NCI-H774 (cell line): ENCODE results near the gene SPIRE1.

Source experiments
- DNase-seq: peaks from one replicate; lab custom pipeline; 2025; lab: John Stamatoyannopoulos, UW

The SPIRE1 gene

DNA sequence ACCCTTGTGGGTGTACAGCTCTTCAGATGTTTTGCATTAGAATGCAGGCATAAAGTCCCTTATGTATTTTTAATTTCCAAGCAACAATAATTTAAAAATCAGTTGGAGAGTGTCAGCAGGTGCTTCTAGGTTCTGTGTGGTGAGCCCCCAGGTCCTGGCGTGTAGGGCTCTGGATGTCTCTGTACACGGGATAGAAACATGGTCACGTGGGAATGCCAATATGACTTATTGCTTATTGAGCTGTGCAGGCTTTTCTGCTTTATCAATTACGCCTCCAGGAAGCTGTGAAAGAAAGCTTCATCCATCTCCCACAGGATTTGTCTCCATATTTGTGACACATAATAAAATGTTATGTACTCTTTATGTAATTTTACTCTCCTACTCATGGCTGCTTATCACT lies 212.4 kb downstream of the SPIRE1 start:
- DNase-seq, result no peak

DNA sequence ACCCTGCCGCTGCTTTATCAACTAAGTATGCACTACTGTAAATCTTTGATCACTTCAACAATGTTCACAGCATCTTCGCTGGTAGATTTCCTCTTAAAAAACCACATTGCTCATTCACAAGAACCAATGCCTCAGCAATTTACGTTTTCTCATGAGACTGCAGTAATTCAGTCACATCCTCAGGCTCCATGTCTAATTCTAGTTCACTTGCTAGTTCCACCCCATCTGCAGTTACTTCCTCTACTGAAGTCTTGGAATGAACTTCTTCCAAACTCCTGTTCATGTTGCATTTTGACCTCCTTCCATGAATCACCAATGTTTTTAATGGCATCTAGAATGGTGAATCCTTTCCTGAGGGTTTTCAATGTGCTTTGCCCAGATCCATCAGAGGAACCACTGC lies 214.4 kb downstream of the SPIRE1 start:
- no peak for DNase-seq

DNA sequence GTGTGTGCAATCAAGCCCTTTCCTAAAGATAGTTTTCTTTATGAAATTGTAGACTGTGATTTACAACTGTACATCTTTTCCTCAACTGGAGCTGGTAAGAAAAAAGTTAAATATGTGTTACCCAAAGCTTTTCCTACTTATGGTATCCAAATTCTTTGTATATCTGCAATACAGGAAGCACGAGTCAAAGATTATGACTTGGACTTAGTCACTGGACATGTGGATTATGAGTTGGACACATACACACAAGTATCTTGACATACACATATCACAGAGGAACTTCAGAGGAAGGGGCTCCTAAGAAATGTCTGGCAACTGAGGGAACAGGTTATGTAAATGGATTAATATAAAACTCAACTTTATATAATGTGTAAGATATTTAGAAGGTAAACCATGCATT lies 215.0 kb downstream of the SPIRE1 start:
- DNase-seq, result no peak

DNA sequence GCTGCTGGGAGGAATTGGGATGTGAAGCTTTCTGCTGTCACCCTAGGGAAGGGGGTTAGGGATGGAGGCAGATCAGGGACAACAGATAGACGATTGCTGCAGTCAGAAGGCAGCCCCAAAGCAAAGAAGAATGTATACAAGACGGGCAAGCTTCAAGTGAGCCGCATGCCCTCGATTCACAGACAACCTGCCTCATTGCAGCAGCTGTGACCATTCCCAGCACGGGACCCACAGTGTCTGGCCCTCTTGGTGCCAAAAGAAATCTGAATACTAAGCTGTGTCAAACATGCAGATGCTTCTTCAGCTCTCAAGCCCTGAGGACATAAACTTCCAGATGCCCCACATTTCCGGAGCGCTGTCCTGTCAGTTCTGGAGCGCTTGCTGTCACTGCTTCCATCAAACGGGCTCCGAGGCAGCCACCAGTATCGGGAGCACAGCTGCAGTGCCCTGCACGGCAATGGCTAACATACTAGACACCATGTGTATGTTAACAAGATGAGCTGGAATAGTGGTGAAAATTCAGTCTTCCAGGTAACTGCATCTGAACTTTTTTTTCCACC lies 216.4 kb downstream of the SPIRE1 start:
- no peak for DNase-seq

DNA sequence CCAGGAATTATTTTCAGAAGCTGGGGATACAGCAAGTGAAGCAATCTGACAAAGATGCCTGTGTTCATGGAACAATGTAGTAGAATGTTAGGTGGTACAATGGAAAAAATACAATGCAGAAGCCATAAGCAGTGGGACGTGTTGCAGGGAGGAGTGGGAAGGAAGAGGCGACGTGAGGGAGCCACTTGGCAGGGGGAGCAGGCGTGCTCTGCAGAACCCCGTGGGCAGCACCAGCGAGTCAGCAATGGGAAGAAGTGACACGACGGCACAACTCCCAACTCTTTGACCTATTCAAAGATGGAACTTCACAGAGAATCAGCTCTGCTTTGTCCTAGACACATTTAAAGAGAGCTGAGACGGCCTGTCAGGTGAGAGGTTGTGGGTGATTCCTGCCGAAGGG lies 219.7 kb downstream of the SPIRE1 start:
- no peak for DNase-seq

DNA sequence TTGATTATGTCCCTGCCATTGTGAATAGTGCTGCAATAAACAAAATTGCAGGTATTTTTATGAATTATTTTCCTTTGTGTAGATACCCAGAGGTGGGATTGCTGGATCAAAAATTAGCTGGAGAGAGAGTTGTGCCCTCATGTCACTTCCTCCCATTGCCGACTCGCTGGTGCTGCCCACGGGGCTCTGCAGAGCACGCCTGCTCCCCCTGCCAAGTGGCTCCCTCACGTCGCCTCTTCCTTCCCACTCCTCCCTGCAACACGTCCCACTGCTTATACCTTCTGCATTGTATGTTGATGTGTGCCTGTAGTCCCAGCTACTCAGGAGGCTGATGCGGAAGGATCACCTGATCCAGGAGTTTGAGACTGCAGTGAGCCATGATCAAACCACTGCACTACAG lies 222.0 kb downstream of the SPIRE1 start:
- no peak for DNase-seq

DNA sequence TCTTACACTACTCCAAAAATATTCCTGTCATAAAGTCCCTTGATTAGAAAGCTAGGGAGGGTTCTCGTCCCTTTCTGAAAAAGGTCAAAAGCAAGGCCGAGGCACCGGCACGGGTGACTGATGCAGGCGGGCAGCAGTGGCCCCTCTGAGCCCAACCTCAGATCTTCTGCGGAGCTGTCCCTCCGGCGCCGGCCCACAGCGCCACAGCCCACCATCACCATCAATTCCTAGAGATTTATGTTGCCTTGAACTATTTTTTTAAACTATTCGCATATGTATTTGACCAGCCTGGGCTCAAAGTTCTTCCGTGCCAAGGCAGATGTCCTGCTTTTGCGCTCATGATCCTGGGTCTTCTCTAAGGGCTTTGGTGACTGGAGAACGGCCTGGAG lies 223.4 kb downstream of the SPIRE1 start:
- DNase-seq, result no peak

DNA sequence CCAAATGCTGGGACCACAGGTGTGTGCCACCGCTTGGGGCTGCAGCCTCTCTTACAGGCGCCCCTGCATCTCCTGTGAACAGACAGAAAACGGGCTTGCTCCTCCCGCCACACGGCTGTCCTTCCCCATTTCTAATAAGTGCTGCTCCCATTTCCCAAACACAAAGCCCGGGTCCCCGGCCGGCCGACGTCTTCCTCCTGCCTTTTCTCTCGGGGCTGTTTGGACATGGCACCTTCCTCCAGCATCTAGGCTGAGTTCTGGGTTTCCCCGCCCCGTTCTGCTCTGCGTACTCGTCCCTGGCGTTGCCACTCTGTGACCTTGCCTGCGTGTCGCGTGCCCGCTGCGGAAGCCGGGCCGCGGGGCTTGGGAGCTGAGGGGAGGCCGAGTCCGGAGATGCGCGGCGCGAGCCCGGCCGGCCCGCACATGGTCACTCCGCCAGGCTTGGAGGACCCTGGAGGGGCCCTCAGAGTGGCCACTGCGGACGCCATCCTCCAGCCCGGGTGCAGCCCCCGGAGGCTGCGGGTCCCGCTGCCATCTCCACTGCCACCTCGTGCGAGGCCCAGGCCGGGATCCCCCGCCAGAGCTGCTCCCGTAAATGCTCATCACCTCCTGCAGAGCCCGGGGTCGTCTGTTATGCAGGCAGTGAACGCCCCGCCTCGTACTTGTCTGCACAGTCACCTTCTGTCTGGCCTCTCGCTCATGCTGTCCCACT lies 223.9 kb downstream of the SPIRE1 start:
- no peak for DNase-seq

DNA sequence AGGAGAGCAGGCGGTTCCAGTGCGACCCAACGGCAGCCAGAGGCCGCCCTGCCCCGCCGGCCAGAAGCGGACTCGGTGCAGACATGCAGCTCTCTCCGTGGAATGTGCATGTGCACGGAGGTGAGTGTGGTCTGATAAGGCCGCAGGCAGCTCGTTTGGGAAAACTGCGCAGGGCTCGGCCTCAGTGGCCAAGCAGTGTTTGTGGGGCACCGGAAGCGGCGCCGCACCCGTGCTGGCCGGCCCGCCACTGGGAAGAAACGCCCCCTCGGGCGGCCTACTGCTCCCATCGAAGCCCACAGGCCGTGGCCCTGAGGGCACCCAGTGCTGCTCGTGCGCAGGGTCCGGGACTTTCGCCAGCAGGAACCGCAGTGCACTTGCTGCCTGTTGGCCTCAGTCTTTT lies 225.0 kb downstream of the SPIRE1 start:
- no peak for DNase-seq

DNA sequence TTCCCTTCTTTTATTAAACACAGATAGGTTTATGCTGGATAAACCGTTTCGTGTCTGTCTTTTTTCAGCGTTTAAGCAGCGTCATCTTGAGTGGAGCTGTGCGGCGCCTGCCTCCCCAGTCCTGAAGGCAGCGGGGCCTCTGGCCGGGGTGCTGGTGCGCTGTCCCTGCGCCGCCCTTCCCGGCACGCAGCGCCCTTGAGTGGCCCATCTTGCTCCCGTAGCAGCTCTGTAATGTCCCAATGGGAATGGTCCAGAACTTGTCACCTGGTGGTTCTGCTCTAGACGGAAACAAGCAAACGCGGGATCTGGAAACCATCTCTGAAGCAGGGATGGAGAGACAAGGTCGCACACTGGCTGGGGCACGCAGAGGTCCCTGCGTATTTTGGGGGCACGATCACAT lies 225.7 kb downstream of the SPIRE1 start:
- DNase-seq, result no peak

DNA sequence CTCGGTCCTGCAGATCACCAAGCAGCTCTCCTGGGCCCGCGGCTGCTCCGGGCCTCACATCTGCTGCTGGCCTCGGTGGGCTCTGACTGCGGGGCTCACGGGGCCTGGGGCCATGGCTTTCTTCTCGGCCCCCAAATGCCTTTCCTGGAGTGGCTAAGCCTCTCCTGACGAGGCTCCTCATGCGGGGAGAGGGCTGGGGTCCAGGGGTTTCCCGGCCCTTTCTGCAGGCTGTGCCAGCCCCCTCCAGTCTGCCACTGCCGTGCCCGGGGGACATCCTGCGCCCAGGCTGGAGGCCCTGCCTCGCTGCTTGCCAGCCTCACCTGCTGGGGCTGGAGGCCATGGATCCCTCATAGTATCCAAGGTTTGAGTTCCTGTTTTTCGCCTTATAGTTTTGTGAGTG lies 226.3 kb downstream of the SPIRE1 start:
- no peak for DNase-seq

DNA sequence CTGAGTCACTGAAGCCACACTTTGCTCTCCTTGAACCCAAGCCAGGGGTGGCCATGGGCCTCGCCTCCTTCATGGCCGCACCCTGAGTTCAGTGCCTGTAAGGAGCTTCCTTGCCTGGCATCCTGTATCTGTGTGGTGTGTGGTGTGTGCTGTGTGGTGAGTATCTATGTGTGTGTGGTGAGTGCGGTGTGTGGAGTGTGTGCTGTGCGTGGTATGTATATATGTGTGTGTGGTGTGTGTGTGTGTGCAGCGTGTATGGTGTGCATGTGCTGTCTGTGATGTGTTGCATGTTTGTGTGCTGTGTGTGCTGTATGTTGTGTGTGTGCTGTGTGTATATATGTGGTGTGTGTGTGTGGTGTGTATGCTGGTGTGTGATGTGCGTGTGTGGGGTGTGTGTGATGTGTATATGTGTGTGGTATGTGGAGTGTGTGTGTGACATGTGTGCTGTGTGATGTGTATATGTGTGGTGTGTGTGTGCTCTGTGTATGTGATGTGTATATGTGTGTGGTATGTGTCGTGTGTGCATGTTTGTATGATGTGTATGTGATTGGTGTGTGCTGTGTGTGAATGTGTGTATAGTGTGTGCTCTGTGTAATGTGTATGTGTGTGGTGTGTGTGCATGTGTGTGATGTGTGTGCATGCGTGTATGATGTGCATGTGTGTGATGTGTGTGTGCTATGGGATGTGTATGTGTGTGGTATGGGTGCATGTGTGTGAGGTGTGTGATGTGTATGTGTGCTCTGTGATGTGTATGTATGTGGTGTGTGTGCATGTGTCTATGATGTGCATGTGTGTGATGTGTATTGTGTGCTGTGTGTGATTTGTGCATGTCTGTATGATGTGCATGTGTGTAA lies 227.5 kb downstream of the SPIRE1 start:
- no peak for DNase-seq

DNA sequence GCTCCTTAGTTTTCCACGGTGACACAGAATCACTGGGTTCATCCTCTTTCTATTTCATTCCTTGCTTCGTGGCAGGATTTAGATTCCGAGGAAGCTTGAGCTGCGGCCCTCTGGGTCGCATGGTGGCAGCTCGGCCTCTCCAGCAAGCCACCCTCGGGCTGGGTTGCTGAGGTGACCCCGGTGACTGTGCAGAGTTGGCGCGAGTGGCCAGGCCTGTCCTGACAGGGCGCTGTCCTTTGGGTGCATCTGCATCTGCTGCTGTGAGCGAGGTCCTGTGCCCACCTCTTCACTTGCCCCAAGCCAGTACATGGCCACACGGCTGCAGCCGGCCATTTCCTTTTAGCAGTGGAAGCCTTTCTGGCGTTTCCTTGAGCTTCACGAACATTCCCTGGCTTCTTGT lies 228.4 kb downstream of the SPIRE1 start:
- DNase-seq, result no peak

DNA sequence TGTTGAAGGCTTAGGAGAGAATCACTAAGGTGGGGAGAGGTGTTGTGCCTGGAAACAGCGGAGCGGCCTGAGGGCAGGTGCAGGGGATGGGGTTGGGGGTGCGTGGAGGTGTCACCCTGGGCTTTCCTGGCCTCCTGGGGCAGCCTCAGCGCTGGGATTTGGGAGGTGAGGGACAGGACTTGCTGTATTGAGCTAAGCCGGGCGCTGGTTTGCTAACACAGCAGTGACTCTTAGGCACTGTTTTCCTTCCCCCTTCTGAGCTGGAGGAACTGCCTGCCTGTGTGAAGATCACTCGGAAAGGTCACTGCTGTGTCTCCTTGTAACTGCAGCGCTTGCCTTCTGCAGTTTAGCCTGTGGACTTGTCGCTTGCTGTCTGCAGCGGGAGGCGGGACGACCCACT lies 229.0 kb downstream of the SPIRE1 start:
- no peak for DNase-seq

DNA sequence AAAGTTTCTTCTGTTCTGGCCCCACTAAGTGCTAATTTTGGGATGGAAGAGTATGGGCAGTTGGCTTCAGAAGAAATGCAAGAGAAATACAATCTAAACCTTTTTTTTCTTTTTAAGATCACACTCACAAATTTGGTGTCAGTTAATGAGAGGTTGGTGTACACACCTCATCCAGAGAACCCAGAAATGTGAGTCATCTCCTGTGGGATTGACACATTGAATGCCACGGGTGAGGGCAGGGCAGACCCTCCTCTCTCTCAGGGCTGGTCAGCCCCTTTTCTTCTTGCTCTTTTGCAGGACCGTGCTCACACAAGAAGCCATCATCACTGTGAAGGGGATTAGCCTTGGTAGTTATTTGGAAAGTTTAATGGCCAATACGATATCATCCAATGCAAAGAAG lies 231.0 kb downstream of the SPIRE1 start:
- no peak for DNase-seq

DNA sequence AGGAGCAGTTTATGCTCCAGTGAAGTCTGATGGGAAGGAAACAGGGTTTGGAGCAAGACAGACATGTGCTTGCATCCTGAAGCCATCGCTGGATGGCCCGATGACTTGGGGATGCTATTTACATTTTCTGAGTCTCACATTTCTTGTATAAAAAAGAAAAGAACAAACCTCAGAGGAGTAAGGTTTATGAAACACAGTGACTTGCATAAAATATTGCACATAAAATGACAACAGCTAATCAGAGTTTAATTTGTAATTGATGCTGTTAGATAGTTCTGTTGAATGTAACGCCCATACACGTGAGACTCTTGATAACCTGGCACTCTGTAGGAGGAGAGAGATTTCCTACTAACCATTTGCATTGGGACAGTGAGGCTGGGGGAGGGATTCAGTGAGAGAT lies 233.7 kb downstream of the SPIRE1 start:
- no peak for DNase-seq

DNA sequence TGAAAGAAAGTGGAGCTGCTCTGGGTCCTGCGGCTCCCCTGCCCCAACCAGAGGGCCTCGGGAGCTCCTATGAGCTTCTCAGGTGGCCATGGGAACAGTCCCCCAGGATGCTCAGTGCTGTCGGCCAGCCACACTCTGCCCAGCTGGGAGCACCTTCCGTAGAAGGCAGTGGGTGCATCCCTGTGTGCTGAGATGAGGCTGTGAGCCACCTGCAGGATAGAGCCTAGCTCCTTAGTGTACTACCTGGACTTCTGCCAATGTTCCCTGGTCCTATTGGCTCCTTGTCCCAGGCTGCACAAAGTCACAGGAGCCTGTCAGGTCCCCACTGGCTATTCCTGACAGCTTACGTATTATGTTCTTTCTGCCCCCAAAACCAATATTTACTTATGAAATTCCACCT lies 234.1 kb downstream of the SPIRE1 start:
- DNase-seq, result no peak

DNA sequence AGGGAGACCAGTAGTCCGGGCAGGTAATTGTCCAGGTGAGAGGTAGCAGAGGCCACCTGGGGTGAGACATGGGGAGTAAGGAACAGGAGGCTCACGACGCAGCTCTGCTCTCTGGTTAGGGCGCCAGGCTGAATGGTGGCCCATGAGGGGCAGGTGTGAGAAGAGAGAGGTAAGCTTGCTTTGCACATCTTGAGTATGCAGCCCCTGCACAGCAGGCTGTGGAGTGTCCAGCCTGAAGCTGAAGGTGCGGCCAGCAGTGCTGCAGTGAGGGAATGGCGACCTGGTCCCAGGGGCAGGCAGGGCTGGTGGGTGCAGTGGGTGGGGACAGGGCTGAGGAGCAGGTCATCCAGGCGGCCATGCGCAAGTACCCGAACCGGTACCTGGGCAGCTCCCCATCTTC lies 234.5 kb downstream of the SPIRE1 start:
- no peak for DNase-seq

DNA sequence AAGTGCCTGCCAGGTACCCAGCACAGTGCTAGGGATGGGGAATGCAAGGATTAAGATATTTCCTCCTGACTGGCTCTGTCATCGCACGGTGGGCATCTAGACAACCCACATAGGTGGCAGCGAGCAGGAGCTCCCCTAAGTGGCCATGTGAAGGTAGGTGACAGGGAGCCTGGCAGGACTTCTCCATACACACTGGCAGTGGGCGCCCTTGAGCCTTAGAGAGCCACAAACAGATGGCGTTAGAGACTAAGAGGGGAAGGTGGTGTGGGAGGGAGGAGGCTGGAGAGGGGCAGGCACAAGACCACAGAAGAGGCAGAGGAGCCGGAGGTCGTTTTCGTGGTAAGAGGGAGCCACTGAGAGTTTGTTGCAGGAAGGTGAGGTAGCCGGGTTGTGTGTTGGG lies 235.0 kb downstream of the SPIRE1 start:
- DNase-seq, result no peak

DNA sequence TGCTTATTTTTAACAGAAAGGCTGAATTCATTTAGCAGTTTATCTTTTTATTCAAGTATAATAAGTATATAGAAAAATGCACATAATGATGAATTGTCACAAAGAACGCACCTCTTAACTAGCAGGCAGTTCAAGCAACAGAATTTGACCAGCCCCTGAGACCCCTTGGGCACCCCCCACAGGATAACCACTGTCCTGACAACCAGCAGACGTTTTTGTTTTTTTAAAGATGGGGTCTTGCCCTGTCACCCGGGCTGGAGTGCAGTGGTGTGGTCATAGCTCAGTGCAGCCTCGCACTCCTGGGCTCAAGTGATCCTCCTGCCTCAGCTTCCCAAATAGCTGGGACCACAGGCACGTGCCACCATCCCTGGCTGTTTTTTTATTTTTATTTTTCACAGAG lies 236.2 kb downstream of the SPIRE1 start:
- DNase-seq, result no peak

DNA sequence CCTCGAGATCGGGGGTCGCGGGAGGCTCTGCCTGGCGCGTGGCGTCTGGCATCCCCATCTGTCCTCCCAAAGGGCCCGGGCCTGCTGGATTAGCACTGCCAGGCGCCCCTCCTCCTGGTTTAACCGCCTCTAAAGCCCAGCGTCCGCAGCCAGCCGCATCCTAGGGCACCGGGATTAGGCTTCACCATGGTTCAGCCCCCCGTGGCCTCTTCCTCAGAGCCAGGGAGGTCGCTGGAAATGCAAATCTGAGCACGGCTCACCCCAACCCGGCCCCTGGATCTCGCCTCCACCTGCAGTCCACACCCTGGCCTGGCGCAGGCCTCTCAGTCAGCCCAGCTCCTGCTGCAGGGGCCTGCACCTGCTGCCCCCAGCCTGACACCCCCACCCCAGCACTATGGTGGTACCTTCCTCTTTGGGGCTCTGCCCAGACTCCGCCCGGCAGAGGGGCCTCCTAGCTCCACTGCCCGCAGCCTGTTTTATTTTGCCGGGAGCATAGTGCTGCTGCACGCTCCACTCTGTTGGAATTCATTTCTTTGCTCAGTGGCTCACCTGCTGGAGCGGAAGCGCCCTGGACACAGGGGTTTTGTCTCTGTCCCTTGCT lies 237.0 kb downstream of the SPIRE1 start:
- no peak for DNase-seq

DNA sequence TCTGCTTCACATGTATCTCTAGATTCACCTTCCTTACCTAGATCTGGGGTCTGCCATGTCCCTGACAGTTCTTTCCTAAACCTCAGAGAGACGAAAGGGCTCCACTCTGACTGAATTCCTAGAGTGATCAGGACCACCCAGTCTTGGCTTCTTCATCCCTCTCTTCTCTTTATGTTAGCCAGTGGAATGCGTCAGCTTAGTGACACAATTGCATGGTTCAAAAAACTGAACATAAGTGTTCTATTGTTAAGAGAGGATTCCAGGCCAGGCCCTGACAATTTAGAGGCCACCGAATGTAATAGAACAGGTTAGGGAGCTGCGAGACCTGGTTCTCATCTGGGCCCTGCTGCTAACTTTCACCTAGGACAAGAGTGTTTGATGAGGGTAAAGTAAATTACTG lies 240.2 kb downstream of the SPIRE1 start:
- DNase-seq, result no peak

DNA sequence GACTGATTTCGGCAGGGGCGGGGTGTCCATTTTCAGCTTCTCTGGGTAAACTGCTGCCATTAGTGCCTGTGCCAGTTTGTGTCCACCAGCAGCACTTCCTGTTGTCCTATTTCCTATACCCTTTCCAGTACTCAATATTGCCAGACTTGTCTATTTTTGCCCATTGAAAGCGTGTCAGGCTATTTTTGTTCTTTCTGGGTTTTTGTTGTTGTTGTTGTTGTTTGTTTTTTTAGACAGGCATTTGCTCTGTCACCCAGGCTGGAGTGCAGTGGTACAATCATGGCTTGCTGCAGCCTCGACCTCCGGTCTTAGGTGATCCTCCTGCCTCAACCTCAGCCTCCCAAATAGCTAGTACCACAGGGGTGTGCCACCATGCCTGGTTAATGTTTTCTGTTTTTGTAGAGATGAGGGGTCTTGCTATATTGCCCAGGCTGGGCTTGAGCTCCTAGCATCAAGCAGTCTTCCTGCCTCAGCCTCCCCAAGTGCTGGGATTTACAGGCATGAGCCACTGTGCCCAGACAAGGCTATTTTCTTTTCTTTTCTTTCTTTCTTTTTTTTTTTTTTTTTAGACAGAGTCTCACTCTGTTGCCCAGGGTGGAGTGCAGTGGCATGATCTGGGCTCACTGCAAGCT lies 241.7 kb downstream of the SPIRE1 start:
- DNase-seq, result no peak
